Smooth muscle cell (in vitro differentiated cells): Measurements from ENCODE around the gene SCYL3. TPM values are rescaled to one million over a fixed set of nuclear protein-coding genes. Genes with fewer than 3 reads are reported as not detected.
A peak's percentile ranks its signal among the peaks of the same experiment; 100 is the strongest.

Experiments
- DNase-seq: peaks from one replicate; lab custom pipeline; 2025; ENCODE audit not compliant: unreplicated experiment; lab: John Stamatoyannopoulos, UW
- H2AFZ ChIP-seq: fragments of 200-600 bp; sonication (generic); 2 replicates; pipeline ENCODE4 v1.6.0; 2016; ENCODE audit warnings: antibody characterized with exemption, low read depth, mild to moderate bottlenecking
- H3F3A ChIP-seq: fragments of 200-600 bp; sonication (generic); 2 replicates; pipeline ENCODE4 v1.6.0; 2017; ENCODE audit warnings: antibody characterized with exemption, low read depth
- H3K27ac ChIP-seq: fragments of 200-600 bp; sonication (generic); 2 replicates; pipeline ENCODE4 v1.5.1; 2016; ENCODE audit warnings: low read depth, mild to moderate bottlenecking
- H3K27me3 ChIP-seq: fragments of 200-600 bp; sonication (generic); 2 replicates; pipeline ENCODE4 v1.6.1; 2016; ENCODE audit warnings: low read depth, mild to moderate bottlenecking
- H3K36me3 ChIP-seq: fragments of 200-600 bp; sonication (generic); 2 replicates; pipeline ENCODE4 v1.5.1; 2016; ENCODE audit warnings: low read depth
- H3K4me1 ChIP-seq: fragments of 200-600 bp; sonication (generic); 2 replicates; pipeline ENCODE4 v1.5.1; 2016; ENCODE audit warnings: low read depth
- H3K4me2 ChIP-seq: fragments of 200-600 bp; sonication (generic); 2 replicates; pipeline ENCODE4 v1.6.0; 2016; ENCODE audit warnings: mild to moderate bottlenecking
- H3K4me3 ChIP-seq: fragments of 200-600 bp; sonication (generic); 2 replicates; pipeline ENCODE4 v1.5.1; 2016; ENCODE audit warnings: mild to moderate bottlenecking
- H3K79me2 ChIP-seq: fragments of 200-600 bp; sonication (generic); 2 replicates; pipeline ENCODE4 v1.6.0; 2016; ENCODE audit warnings: low read depth, mild to moderate bottlenecking
- H3K9ac ChIP-seq: fragments of 200-600 bp; sonication (generic); 2 replicates; pipeline ENCODE4 v1.6.0; 2016; ENCODE audit warnings: low read depth
- H3K9me3 ChIP-seq: fragments of 200-600 bp; sonication (generic); replicated peaks from 2 replicates; pipeline ENCODE4 v1.5.1; 2016; ENCODE audit warnings: low read depth
- H4K20me1 ChIP-seq: fragments of 200-600 bp; sonication (generic); 2 replicates; pipeline ENCODE4 v1.6.0; 2016; ENCODE audit warnings: low read depth
- CTCF ChIP-seq: fragments of 200-600 bp; sonication (generic); IDR thresholded peaks from 2 replicates; pipeline ENCODE4 v1.5.1; 2017; ENCODE audit warnings: borderline replicate concordance, mild to moderate bottlenecking, antibody characterized with exemption; ENCODE audit not compliant: insufficient read depth, poor library complexity, severe bottlenecking
- WGBS: methylation state at CpG from one replicate; pipeline ENCODE4 v1.1.7; 2016; ENCODE audit warnings: low lambda C conversion rate; 5-methylcytosine and 5-hydroxymethylcytosine counted together
- polyA plus RNA-seq: library from polyadenylated mRNA; unstranded; fragments of >200 nt; fragmentation: Nextera tagmentation; extraction: Ambion mirVana; gene quantifications from 2 replicates; pipeline ENCODE4 v1.2.1, GENCODE V29; 2016
- total RNA-seq: library from RNA; depleted of rRNA; stranded (reverse); fragments of >200 nt; gene quantifications from 2 replicates; pipeline ENCODE4 v1.2.3, GENCODE V29; 2014

The SCYL3 gene
- total and polyA plus RNA-seq, 2 experiments from 2014 or later = 4.0 to 10.3 TPM

DNA sequence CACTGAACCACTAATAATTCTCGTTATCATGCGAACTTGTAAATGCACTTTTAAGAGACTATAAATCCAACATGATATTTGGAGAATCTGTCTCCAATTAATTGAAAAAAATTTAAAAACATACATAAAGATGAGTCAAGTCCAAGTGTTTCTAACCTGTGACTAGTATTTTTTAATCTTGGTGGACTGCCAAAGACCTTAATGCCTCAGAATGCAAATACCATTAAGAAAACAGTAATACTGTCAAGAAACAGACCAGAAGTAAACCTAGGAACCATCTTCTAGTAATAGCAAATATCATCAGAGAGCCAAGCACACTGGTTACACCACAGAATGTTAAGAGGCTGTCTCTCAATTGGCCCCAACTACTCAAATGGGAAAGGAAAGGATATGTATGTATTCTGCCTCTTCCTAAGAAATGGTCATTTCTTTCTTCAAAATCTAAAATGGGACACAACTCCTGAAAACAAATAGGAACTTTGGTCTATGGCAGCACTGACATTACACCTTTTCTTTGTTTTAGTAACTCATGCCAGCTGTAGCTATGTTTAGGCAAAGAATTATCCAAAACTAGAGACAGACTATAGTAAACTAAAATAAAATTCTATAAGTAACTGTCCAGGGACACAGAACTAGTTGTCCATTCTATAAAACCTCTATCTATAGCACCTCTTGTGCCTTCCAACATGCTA lies 15.8 kb downstream of the SCYL3 start:
- Histone ChIP-seq H3K27me3 (no peaks in the 10 kb centered on the region), H3K27ac (no peak overlapping the region), H3K79me2 (no peaks in the 10 kb centered on the region), H3K36me3 (peaks cover 9% of the 10 kb centered on the region), H3K4me3 (no peak overlapping the region), H3F3A (peaks cover 14% of the 10 kb centered on the region), H4K20me1 (peaks cover 19% of the 10 kb centered on the region), H3K9me3 (no peaks in the 10 kb centered on the region), H3K9ac (no peak overlapping the region), H3K4me1 (peaks cover 9% of the 10 kb centered on the region), H2AFZ (no peak overlapping the region), H3K4me2 (no peak overlapping the region)
- no peak for TF ChIP-seq CTCF
- WGBS = 94% methylated on average over 2 of the region's 2 CpGs
- no peak for DNase-seq

DNA sequence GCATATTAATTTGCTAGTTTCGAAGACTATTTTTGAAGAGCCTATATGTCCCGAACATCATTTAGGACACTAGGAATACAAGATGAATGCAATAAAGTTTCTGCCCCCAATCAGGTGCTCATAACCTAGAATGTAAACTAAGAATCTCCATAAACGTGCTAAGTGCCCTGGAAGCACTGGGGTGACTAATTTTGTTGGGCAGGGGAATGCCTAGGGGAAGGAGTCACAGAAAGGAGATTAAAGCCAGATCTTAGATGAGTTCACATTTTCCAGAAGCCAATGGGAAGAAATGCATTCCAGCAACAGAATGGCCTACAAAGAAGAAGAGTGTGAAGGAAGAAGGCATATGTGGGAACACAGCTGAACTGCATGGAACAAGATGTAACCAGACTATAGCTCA lies 19.5 kb downstream of the SCYL3 start:
- peak overlapping the region; percentile 96 for H3K27ac ChIP-seq
- 53% methylated on average over 3 of the region's 3 CpGs for WGBS

DNA sequence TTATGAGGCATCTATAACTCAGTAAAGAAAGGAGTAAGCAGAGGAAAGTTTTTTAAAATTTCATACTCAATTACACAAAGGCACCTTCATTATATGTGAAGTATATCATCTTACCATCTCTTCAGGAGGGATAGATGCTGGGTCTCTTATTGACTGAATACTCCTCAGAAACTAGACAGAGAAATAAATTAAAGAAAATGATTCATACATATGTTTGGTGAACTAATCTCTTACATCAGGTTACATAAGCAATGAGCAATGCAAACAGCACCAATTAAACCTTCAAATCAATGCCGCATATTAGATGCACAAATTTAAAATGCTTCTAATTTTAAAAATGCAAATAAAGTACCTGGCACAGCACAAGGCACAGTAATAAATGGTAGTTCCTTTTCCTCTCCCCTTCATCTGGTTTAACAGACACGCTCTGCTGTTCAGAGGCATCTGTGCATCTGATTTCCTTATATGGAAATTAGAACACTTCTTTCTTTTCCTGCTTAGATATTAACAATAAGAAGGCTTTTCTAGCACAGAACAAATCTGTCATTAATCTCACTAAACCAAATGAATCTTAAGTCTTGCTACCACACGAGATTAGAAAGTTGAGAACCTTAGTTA lies 20.0 kb downstream of the SCYL3 start:
- H3K9me3 ChIP-seq = no peaks in the 10 kb centered on the region
- H3K27me3 ChIP-seq = no peaks in the 10 kb centered on the region
- H3K4me1 ChIP-seq = peaks cover 9% of the 10 kb centered on the region
- peaks cover 29% of the 10 kb centered on the region for H3K36me3 ChIP-seq
- H3K27ac ChIP-seq = peak overlapping the region; percentile 96
- H2AFZ ChIP-seq = no peak overlapping the region
- WGBS = 55% methylated on average over 3 of the region's 3 CpGs
- peaks cover 14% of the 10 kb centered on the region for H3F3A ChIP-seq
- H3K4me2 ChIP-seq = peak overlapping the region; percentile 70
- no peak for DNase-seq
- H4K20me1 ChIP-seq = peaks cover 8% of the 10 kb centered on the region
- no peaks in the 10 kb centered on the region for H3K79me2 ChIP-seq
- peak overlapping the region; percentile 66 for H3K9ac ChIP-seq
- H3K4me3 ChIP-seq = no peak overlapping the region
- TF ChIP-seq CTCF = no peak

More for the DNA sequence above, 19.5 kb downstream of the SCYL3 start:
- Histone ChIP-seq H3K9me3 (no peaks in the 10 kb centered on the region), H3K4me2 (peak overlapping the region; percentile 70), H3K9ac (peak overlapping the region; percentile 66), H3K36me3 (peaks cover 29% of the 10 kb centered on the region), H3F3A (peaks cover 14% of the 10 kb centered on the region), H3K4me1 (peaks cover 9% of the 10 kb centered on the region), H3K4me3 (no peak overlapping the region), H2AFZ (no peak overlapping the region), H3K79me2 (no peaks in the 10 kb centered on the region), H4K20me1 (peaks cover 11% of the 10 kb centered on the region), H3K27me3 (no peaks in the 10 kb centered on the region)
- DNase-seq = no peak
- TF ChIP-seq CTCF = no peak
